GM12801 (cell line): ENCODE data around the gene TBC1D22B.

Source experiments
- CTCF ChIP-seq: IDR thresholded peaks from one replicate; pipeline ENCODE4 v1.5.1; 2011; ENCODE audit warnings: control low read depth; ENCODE audit not compliant: insufficient read length; ENCODE audit errors: extremely low read depth

TBC1D22B gene

GRCh38 chr6:37241775-37242428 lies 15.7 kb upstream of the TBC1D22B start:
- no peak for TF ChIP-seq CTCF

- TF ChIP-seq CTCF, result no peak
Measured at GRCh38 chr6:37242429-37243052, 15.0 kb upstream of the TBC1D22B start.

- TF ChIP-seq CTCF, result no peak
Measured at GRCh38 chr6:37243131-37243815, 14.3 kb upstream of the TBC1D22B start.

GRCh38 chr6:37243816-37244370 lies 13.7 kb upstream of the TBC1D22B start:
- TF ChIP-seq CTCF, result no peak

- no peak for TF ChIP-seq CTCF
Measured at GRCh38 chr6:37244430-37245310, 12.9 kb upstream of the TBC1D22B start.

- no peak for TF ChIP-seq CTCF
Measured at GRCh38 chr6:37251211-37251780, 6.3 kb upstream of the TBC1D22B start.
